Stimulated activated CD4-positive, alpha-beta T cell treated with anti-CD3 and anti-CD28 coated beads, Interleukin-15, amount 100 ng/mL, for 48 hours (primary cell): ENCODE measurements around the gene PDE11A.

Experiments used
- DNase-seq, 2 donors: peaks; one replicate each; pipeline ENCODE4 v3.0.0-alpha.2; 2020; ENCODE audit warnings: low read depth in 2 of 2

PDE11A gene

DNA sequence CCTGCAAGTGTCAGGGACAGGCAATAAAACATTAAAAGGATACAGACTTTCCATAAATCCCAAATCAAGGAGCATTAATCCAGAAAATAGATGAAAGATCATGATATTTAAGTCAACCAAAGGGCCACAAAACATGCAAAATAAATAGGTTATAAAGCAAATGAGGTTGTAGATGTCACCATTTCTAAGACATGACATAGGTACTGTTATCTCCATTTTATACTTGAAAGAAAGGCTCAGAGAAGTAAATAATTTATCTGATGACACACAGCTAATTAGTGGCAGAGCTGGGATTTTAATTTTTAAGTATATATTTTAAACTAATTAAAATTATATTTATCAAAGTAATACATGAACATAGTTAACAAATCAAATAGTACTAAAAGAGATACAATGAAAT is 378.2 kb downstream of the PDE11A start:
- no peak for DNase-seq

DNA sequence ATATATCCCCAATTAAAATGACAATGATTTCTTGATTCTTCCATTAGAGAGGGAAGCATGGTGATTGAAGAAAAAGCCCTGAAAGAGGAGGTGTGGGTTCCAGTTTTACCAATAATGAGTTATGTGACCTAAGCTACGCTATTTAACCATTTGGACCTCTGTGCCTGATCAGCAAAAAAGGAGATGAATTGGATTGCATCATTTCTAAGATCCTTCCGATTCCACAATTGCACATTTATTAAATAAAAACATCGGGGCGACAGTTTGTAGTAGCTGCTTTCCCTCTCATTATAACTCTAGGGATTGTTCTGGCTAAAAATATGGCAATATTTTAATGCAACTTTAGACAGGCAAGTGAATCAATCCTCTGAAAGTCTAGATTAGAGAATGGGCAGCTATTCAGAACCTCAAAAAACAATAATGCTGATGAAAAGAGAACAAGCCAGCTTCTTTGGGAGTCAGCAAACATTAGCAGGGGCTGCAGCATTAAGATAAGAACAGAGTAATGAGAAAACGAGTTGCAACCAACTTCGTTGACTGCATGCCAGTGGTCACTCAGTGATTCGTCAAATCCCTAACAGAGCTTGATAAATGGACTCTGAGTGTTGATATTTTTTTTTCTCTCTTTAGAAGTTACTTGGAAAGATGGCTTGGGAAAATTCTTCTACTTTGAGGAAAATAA is 378.8 kb downstream of the PDE11A start:
- no peak for DNase-seq

DNA sequence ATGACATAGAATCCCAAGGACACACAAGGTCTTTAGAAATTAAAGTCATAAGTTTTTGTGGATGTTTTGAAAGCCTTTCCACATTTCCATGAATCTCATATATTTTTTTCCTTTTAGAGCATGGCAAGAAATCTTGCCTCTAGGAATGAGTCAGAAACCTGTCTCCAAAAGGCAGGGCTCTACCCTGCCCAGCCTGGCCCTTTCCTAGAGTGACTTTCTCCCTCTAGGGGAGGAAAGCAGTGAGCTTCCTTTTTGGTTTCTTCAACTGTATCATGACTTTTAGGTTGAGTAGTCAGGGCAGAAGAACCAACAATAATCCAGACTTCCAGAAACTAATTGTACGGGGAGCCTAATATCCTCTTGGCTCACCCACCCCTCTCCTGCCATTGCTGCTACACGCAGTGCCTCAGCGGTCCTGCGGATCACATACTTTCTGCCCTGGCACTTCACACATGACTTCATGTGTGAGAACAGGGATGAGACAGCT is 379.8 kb downstream of the PDE11A start:
- DNase-seq: no peak

DNA sequence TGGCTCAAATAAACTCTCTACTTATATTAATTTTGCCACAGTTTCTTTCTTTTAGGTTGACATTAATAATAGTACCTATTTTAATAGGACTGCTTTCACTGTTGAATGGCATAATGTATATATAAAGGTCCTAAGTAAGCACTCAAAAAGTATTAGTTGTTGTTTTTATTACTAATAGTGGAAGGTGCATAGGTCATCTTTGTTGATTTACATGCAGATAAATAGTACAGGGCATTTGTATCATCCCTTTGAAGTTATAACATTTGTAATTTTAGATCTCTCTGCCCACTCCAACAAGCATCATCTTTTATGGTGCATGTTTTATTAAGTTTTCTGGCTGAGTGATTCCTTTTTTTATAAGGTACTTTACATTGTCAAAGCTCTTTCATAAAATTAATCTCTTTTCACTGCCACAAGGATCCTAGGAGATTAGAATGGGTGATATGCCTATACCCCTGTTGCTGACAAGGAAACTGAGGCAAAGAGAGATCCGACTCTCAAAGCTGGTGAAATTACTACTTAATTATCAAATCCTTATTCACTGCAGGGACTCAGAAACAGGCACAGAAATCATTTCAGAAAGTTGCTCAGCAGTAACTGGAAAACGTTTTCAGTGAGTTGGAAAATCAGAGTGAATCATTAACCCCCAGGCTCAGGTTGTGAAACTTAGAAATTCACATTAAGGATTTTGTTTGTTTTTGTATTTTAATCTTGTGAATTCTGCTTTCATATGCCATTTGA is 380.4 kb downstream of the PDE11A start:
- no peak for DNase-seq

DNA sequence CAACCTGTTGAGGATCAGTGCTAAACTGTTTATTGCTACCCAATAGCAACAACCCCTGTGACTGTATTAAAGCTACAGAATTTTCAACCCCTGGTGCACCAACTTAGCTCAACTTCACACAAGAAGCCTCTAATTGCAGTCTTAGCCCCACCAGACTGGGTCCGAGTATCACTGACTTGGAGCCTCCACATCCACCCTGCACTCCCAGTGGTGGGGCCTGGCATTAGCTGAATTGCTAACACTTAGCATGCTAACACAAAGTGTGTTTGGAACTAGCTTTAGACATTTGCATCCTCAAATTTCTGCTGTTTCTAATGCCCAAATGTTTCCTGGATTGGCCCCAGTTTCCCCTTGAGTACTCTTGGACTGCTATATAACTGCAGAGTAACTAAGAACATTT is 381.4 kb downstream of the PDE11A start:
- no peak for DNase-seq

DNA sequence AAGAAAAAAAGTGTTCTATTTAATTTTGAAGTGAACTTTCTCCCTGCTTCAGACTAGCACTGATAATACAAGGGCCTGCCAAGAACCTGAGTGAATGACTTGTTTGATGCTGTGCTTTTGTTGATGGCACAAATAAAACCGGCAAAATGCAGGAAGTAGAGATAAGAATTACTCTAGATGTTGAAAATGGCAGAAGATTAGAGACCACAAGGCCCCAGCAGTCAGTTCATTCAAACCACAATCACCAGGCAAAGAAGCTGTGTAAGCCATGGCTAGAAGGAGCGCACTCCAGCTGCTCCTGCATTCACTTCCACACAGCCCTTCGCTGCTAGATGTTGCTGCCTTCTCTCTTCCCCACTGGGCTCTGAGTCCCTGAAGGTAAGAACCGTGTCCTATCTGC is 383.0 kb downstream of the PDE11A start:
- no peak for DNase-seq

DNA sequence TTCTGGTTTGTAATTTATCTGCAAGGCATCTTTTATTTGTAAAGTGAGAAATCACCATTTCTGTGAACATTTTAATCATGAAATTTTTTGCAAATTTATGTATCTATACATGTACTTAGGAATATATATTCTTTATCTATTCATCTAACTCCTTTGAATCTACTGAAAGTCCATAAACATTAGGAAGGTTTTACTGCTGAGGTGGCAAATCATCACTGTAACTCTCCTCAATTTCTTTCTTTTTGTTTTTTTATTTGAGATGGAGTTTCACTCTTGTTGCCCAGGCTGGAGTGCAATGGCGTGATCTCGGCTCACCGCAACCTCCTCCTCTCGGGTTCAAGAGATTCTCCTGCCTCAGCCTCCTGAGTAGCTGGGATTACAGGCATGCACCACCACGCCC is 383.7 kb downstream of the PDE11A start:
- DNase-seq: no peak

DNA sequence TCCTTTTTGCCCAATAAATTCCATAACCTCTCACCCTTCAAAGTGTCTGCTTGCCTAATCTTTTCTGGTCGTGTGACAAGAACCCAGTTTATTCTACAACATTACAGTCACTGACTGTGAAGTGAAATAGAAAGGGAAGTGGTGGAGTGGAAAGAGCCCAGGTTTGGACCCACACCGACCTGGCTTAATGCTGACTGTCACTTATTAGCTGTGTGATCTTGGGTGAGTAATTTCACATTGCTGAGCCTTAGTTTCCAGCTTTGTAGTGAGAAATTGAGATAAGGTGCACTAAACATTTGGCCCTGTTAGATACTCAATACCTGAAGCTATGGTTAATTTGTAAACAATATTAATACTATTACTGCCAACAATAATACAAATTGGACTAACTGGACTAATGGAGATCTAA is 388.9 kb downstream of the PDE11A start:
- DNase-seq: no peak

DNA sequence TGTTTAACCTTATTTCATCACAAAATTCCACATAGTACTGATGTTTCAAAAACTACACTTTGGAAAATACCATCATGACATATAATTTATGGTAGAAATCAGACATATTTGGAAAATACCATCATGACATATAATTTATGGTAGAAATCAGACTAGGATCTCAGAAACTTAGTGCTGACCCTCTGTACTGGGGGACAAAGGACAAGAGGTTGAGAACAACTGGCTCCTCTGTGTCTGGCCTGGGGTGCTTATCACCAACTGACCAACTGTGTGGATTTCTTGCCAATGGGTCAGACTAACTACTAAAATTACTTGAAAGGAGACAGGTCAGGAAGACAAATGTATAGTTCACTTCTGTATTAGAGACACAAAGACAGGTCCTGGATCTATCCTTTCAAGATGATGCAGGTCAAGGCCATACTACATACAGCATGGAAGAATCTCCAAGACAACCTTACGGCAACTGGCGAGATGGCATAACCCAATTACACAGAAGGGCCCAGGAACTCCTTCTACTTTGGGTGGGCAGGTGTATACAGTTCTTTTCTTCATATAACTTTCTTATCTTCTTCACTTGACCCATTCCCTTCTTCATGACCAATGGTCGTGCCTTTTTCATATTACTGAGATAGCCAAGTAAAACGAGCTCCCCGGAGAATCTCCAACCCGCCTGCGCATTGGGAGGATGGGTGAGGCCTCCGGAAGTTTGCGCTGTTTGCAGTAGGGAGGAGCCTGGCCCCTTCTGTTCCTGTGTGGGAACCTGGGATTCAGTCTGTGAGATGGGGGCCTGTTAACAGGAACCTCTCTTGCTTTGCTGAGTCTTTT is 389.5 kb downstream of the PDE11A start:
- DNase-seq: no peak

DNA sequence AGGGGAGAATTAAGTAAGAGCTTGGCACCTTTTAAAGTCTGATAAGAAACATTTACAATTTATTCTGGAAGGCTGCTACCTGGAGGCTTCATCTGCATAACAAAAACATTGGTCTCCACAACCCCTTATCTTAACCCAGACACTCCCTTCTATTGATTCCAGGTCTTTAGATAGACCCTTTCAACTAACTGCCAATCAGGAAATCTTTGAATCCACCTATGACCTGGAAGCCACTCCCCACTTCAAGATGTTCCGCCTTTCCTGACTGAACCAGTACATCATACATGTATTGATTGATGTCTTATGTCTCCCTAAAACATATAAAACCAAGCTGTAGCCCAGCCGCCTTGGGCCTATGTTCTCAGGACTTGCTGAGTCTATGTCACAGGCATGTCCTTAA is 390.6 kb downstream of the PDE11A start:
- no peak for DNase-seq

DNA sequence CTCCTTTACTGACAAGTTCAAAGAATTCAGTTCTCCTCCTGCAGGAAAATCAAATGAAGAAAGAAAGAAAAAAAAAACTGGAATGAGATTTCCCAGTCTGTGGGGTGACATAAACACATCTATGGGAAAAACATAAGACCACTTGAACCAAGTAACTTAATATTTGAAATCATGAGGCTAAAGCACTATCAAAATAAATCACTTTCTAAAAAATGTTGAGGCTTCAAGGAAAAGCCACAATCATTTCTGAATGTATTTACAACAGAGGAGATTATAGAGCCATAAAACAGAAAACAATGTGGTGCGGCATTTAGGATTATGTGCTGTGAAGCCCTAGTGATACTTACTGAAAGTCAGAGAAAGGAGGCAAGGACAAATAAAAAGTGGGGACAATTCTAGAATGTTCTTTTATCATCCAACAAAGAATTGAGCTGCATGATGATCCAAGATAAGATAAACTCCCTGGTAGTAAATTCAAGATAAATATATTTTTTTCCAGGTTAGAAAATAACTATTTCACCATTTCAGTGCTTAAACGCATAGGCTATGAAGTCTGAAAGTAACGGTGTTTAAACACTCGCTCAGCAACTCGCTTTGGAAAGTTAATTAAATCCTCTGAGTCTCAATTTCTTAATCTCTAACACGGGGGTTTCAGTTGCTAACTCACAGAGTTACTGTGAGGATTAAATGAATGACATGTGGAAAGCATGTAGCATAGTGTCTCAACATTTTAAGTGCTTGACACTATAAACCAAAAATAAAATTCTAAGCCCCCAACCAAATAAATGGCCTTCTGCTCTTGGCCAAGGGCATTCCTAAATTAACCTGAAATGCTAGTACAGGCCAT is 391.5 kb downstream of the PDE11A start:
- no peak for DNase-seq

DNA sequence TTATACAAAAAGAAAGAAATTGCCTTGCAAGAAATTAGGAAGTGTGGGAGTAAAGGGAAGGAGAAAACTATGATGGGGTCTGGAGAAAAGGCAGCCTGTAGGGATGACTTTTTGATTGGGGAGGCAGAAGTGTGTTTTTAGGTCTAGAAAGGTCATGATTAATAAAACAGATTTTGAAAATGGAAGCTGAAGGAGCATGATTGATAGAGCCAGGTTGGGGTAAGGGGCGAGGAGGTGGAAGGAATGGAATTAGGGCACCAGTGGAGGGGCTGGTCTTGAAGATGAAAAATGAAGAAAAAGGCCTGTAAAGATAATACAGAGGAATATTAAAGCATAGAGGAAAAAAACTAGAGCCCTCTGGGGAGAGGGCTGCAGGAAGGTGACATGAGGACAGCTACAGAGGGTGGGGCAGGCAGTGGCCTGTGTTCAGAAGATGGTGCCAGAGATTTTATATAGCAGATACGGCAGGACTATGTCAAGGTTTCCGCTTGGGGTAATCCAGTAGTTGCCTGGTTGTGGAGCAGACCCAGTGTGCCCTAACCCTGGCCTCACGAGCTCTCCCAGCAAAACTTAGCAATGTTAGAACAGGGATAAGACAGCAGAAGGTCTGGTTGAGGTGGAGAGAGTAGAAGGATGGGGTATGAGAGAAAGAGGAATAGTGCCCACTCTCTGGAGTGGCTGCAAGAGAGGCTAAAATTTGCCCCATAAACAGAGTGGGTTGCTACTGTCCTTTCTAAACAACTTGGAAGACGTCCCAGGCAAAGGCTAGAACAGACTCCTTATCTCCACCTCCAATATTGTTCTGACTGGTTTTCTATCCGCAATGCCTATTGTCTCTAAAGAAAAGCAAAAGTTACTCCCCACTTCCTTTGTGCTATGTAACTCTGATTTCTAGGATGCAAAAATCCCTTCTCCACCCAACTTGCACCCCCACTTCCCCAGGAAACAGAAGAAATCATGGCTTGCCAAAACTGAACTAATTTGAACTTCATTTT is 392.7 kb downstream of the PDE11A start:
- DNase-seq: no peak

DNA sequence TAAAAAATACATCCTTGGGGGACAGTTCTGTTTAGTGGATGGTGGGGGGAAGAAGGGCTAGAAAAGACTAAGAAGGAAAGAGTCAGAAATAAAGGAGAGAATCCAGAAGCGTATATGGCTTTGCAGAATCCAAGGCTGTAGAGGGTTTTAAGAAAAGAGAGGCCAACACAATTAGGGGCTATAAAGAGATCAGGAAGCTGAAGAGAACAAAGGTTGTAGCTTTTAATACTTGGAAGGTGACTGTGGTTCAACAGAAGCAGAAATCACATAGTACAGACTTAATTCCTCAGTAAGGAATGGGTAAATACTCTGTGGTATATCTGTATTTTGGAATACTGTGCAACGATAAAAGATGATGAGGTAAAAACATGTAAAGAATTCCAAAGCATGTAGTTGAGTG is 393.6 kb downstream of the PDE11A start:
- DNase-seq: no peak

DNA sequence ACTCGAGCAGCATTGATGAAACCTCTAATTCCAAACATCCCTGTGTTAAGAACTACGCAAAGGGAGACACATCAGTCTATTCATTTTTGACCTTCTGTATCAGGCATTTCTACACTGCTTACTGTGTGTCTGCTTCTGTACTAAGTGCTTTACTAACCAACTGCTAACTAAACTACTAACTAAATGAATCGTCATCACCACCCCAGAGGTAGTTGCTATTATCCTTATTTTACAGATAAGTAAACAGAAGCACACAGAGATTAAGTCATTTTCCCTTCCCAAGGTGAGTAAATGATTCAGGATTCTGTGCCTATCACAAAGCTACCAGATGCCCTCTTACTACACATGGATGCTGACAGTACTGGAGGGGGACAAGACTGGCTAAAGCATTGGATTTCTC is 395.9 kb downstream of the PDE11A start:
- DNase-seq: no peak

DNA sequence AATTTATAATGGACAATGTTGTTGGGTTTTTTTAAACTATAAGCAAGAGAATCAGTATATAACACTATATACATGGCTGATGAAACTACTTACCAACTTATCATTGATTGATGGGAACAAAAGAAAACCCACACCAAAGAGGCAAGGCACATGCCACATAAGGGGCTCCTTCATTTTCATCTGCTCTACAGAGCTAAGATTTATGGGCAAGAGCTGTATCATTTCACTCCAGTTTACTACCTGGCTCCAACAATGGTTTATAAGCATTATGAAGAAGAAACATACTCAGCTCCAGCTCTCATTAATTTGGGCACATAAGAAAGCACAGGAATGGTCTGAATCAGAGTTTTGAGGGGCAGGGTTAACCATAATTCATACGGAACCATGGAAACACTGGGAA is 396.8 kb downstream of the PDE11A start:
- DNase-seq: no peak

DNA sequence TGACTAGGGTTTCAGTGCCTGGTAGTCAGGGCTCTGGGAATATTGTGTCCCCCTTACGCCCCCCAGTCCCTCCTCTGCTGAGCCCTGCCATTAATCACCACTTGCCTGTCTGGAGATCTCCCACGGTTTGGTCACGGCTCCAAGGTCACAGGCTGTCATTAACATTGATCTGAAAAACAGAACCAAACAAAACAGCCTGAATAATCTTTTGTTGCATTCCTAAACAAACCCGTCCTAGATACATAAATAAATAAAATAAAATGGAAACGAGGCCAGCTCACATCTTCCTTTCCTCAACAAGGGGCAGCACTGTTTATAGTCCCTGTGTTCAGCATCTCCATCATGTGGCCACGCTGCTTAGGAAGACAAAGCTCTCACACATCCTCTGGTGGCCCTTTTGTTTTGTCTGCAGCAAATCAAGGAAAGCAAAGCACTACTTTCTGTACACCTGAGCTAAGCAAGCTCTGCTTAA is 397.2 kb downstream of the PDE11A start:
- no peak for DNase-seq

DNA sequence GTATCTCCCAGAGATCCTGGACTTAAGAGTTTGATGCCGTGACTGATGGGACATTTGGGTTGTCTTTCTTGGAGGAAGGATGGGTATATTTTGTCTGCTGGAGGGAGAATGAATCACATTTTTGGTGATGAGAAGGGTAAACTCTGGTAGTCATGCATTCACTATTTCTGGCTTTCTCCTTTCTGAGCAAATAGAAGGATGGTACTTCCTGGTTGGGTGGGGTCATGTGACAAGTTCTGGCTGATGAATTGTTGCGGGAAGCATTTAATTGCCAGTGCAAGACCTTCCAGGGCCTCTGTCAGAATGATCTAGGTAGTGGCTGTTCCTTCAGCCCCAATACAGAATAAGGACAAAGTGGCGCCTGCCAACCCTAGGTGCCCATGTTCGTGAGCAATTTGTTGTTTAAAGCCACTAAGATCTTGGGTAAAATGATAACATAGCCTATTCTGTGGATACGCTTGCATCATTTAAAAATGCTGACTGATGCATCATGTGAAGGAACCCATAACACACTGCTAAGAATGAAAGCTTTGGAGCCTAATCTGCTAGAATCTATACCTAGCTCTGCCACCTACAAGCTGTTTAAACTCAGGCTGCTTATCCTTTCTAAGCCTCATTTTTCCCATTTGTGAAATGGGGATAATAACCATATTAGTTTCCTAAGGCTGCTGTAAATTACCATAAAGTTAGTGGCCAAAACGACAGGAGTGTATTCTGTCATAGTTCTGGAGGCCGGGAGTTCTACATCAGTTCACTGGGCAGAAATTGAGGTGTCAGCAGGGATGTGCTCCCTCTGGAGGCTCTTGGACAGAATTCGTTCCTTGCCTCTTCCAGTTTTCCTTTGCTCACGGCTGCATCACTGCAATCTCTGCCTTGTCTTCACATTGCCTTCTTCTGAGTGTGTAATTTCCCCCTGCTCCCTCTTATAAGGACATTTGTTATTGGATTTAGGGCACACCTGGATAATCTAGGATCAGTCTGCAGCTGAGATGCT is 398.7 kb downstream of the PDE11A start:
- DNase-seq: no peak

DNA sequence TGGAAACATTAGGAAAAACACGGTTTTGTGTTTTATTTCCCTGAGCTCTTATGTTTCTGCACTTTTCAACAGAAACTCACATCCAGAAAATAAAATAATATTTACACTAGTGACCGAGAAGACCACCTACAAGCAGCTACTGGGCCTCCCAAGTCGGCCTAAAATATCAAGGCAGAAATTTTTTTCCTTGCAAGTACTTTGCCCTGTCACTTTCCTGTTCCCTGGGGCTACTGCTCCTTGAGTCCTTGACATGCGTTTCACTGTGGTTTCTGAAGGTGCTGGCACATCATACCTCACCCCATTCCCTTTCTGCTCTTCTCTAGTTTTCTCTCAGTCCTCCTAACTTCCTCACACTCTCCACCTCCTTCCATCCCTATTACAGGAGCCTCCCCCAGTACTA is 400.9 kb downstream of the PDE11A start:
- no peak for DNase-seq
